Endodermal cell (in vitro differentiated cells): ENCODE measurements around the gene FOXP4. TPM values are rescaled to one million over a fixed set of nuclear protein-coding genes. Genes with fewer than 3 reads are reported as not detected.

Experiments used
- DNase-seq: peaks from one replicate; pipeline ENCODE4 v3.0.0-alpha.2; 2017
- H3K27ac ChIP-seq: 2 replicates; pipeline ENCODE4 v1.5.1; 2013; ENCODE audit warnings: mild to moderate bottlenecking, low read depth, low read length, moderate library complexity
- H3K27me3 ChIP-seq: 2 replicates; pipeline ENCODE4 v1.6.1; 2013; ENCODE audit warnings: mild to moderate bottlenecking, low read length, moderate library complexity; ENCODE audit not compliant: insufficient read depth, control insufficient read depth, poor library complexity, severe bottlenecking
- H3K36me3 ChIP-seq: 2 replicates; pipeline ENCODE4 v1.7.0; 2013; ENCODE audit warnings: mild to moderate bottlenecking, low read length, moderate library complexity; ENCODE audit not compliant: control insufficient read depth, insufficient read depth
- H3K4me1 ChIP-seq: one replicate; pipeline ENCODE4 v1.7.0; 2013; ENCODE audit warnings: low read length; ENCODE audit not compliant: control insufficient read depth, insufficient read depth
- H3K4me3 ChIP-seq: 2 replicates; pipeline ENCODE4 v1.5.1; 2013; ENCODE audit warnings: mild to moderate bottlenecking, low read length, moderate library complexity
- H3K9ac ChIP-seq: 2 replicates; pipeline ENCODE4 v1.6.1; 2013; ENCODE audit warnings: mild to moderate bottlenecking, low read length, moderate library complexity; ENCODE audit not compliant: poor library complexity, severe bottlenecking; ENCODE audit errors: extremely low read depth
- H3K9me3 ChIP-seq: 2 replicates; pipeline ENCODE4 v1.6.1; 2013; ENCODE audit warnings: mild to moderate bottlenecking, low read length, moderate library complexity; ENCODE audit not compliant: control insufficient read depth
- H3K27ac Mint-ChIP-seq: 2 replicates; pipeline ENCODE4 v1.8.0; 2020; ENCODE audit warnings: mixed read lengths
- H3K27me3 Mint-ChIP-seq: 2 replicates; pipeline ENCODE4 v1.8.0; 2021; ENCODE audit warnings: mild to moderate bottlenecking, mixed read lengths; ENCODE audit not compliant: insufficient read depth
- H3K36me3 Mint-ChIP-seq: 2 replicates; pipeline ENCODE4 v1.8.0; 2020; ENCODE audit warnings: low read depth, mixed read lengths
- H3K4me1 Mint-ChIP-seq: 2 replicates; pipeline ENCODE4 v1.8.0; 2020; ENCODE audit warnings: mixed read lengths
- H3K4me3 Mint-ChIP-seq: 2 replicates; pipeline ENCODE4 v1.8.0; 2020; ENCODE audit warnings: mild to moderate bottlenecking, moderate library complexity, mixed read lengths
- H3K9me3 Mint-ChIP-seq: 2 replicates; pipeline ENCODE4 v1.8.0; 2020; ENCODE audit warnings: mild to moderate bottlenecking, mixed read lengths
- WGBS, 2 experiments: methylation state at CpG; one replicate each; pipeline versions ENCODE4 v1.1.5 to v1.1.7; 2013; ENCODE audit warnings: missing lambda C conversion rate in 2 of 2, mixed read lengths in 1 of 2; ENCODE audit not compliant: insufficient coverage in 1 of 2, insufficient read length in 1 of 2; 5-methylcytosine and 5-hydroxymethylcytosine counted together
- total RNA-seq, 2 donors: library from RNA; stranded (reverse); fragmentation: NEBNext Ultra II Directional in 1 of 2; extraction: Animal tissue kit (Norgen Biotek cat#: 25700) in 1 of 2; gene quantifications; 2 replicates in 1 of 2; 3 replicates in 1 of 2; pipeline ENCODE4 v1.2.1, GENCODE V29; 2021
- TF ChIP-seq, protein P1 (sequence below): fragments of 200-600 bp; sonication (generic); conservative IDR thresholded peaks from 2 replicates; pipeline ENCODE4 v1.5.0; 2021; ENCODE audit warnings: antibody characterized with exemption, mild to moderate bottlenecking

Gene FOXP4
- total RNA-seq, 2 donors from 2014 or later, result 44.4 to 47.7 TPM

- Histone ChIP-seq H3K27me3 (no peaks in the 10 kb centered on the region), H3K9me3 (no peaks in the 10 kb centered on the region), H3K4me3 (no peak overlapping the region), H3K27ac (no peak overlapping the region), H3K4me1 (peaks cover 4% of the 10 kb centered on the region), H3K9ac (no peak overlapping the region), H3K36me3 (peaks cover 30% of the 10 kb centered on the region)
- H3K4me1 Mint-ChIP-seq, result peaks cover 8% of the 10 kb centered on the region
- no peak for DNase-seq
- no peaks in the 10 kb centered on the region for H3K27me3 Mint-ChIP-seq
- H3K36me3 Mint-ChIP-seq, result peaks cover 33% of the 10 kb centered on the region
- WGBS, 2 experiments, result 96 to 97% methylated on average over 6 to 8 of the region's 8 CpGs
- no peaks in the 10 kb centered on the region for H3K9me3 Mint-ChIP-seq
- H3K27ac Mint-ChIP-seq, result no peak overlapping the region
- H3K4me3 Mint-ChIP-seq, result no peak overlapping the region
- TF ChIP-seq, protein P1, sequence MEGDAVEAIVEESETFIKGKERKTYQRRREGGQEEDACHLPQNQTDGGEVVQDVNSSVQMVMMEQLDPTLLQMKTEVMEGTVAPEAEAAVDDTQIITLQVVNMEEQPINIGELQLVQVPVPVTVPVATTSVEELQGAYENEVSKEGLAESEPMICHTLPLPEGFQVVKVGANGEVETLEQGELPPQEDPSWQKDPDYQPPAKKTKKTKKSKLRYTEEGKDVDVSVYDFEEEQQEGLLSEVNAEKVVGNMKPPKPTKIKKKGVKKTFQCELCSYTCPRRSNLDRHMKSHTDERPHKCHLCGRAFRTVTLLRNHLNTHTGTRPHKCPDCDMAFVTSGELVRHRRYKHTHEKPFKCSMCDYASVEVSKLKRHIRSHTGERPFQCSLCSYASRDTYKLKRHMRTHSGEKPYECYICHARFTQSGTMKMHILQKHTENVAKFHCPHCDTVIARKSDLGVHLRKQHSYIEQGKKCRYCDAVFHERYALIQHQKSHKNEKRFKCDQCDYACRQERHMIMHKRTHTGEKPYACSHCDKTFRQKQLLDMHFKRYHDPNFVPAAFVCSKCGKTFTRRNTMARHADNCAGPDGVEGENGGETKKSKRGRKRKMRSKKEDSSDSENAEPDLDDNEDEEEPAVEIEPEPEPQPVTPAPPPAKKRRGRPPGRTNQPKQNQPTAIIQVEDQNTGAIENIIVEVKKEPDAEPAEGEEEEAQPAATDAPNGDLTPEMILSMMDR, result no peak
Observed at GRCh38 chr6:41598670-41599014, 52.5 kb downstream of the FOXP4 start.

- Mint-ChIP-seq H3K36me3 (peaks cover 28% of the 10 kb centered on the region), H3K27ac (no peak overlapping the region), H3K4me1 (peaks cover 8% of the 10 kb centered on the region), H3K27me3 (no peaks in the 10 kb centered on the region), H3K9me3 (no peaks in the 10 kb centered on the region), H3K4me3 (no peak overlapping the region)
- Histone ChIP-seq H3K27ac (no peak overlapping the region), H3K9me3 (no peaks in the 10 kb centered on the region), H3K4me3 (no peak overlapping the region), H3K27me3 (no peaks in the 10 kb centered on the region), H3K36me3 (peaks cover 24% of the 10 kb centered on the region), H3K4me1 (peaks cover 4% of the 10 kb centered on the region), H3K9ac (no peak overlapping the region)
- DNase-seq, result no peak
- WGBS, 2 experiments, result 80 to 91% methylated on average over 1 to 21 of the region's 21 CpGs
- TF ChIP-seq, protein P1, result peak; percentile 23
Observed at GRCh38 chr6:41599015-41599851, 53.1 kb downstream of the FOXP4 start.

GRCh38 chr6:41599852-41600445 lies 53.8 kb downstream of the FOXP4 start:
- Mint-ChIP-seq H3K36me3 (peaks cover 22% of the 10 kb centered on the region), H3K4me1 (peaks cover 8% of the 10 kb centered on the region), H3K27me3 (no peaks in the 10 kb centered on the region), H3K9me3 (no peaks in the 10 kb centered on the region), H3K27ac (no peak overlapping the region), H3K4me3 (no peak overlapping the region)
- 85 to 100% methylated on average over 1 to 14 of the region's 14 CpGs for WGBS, 2 experiments
- TF ChIP-seq, protein P1, result no peak
- Histone ChIP-seq H3K27me3 (no peaks in the 10 kb centered on the region), H3K27ac (no peak overlapping the region), H3K9ac (no peak overlapping the region), H3K9me3 (no peaks in the 10 kb centered on the region), H3K4me1 (peaks cover 4% of the 10 kb centered on the region), H3K4me3 (no peak overlapping the region), H3K36me3 (peaks cover 17% of the 10 kb centered on the region)
- no peak for DNase-seq
